Measurements from ENCODE around the gene ADAD2. TPM values are rescaled to one million over a fixed set of nuclear protein-coding genes. Genes with fewer than 3 reads are reported as not detected.

ADAD2 gene
- total RNA-seq, 4 donors from 2014 or later, result not detected

DNA sequence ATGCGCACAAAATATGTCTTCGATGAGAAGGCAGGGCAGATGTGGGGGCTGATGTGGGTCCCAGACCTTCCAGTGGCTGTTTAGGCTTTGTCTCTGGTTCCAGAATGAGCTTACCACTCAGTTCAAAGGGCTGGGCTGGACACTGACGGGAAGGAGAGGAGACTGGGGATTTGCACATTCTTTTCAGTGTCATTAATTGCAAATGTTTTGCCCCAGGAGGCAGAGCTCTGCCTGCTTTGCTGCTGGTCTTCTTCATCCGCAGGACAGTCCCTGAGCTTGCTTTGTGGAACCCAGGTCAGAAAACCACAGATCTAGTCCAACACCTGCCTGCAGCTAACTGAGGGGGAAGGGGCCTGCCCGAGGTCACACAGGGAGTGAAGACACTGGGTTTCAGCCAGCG lies 28.0 kb downstream of the ADAD2 start:
- Histone ChIP-seq H3K27ac (no peak overlapping the region), H3K4me1 (peaks cover 8 to 15% of the 10 kb centered on the region in 2 donors), H3K9me3 (no peaks in the 10 kb centered on the region), H3K4me3 (no peak overlapping the region), H3K27me3 (no peaks in the 10 kb centered on the region), H3K36me3 (no peaks in the 10 kb centered on the region)
- intact Hi-C loops (cut with DNase I; ENCODE audit: low total_unique reads) (no loop called here), in situ Hi-C loops (cut with MboI; ENCODE audit: low sequenced_read_pairs in 4 of 4) (no loop called here)
- TF ChIP-seq, protein P1, sequence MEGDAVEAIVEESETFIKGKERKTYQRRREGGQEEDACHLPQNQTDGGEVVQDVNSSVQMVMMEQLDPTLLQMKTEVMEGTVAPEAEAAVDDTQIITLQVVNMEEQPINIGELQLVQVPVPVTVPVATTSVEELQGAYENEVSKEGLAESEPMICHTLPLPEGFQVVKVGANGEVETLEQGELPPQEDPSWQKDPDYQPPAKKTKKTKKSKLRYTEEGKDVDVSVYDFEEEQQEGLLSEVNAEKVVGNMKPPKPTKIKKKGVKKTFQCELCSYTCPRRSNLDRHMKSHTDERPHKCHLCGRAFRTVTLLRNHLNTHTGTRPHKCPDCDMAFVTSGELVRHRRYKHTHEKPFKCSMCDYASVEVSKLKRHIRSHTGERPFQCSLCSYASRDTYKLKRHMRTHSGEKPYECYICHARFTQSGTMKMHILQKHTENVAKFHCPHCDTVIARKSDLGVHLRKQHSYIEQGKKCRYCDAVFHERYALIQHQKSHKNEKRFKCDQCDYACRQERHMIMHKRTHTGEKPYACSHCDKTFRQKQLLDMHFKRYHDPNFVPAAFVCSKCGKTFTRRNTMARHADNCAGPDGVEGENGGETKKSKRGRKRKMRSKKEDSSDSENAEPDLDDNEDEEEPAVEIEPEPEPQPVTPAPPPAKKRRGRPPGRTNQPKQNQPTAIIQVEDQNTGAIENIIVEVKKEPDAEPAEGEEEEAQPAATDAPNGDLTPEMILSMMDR (IDR thresholded peaks at IDR 0.05 in 4 of 5, conservative IDR thresholded peaks at IDR 0.05 in 1 of 5), result no peak
- no peak for TF ChIP-seq POLR2A (IDR thresholded peaks at IDR 0.05)
- no peak for ATAC-seq
- DNase-seq, result no peak

GRCh38 chr16:84220851-84221250 lies 29.9 kb downstream of the ADAD2 start:
- no peaks in the 10 kb centered on the region for H3K27me3 ChIP-seq
- ATAC-seq (no peak), DNase-seq (no peak)
- intact Hi-C loops (cut with DNase I; ENCODE audit: low total_unique reads), result no loop called here
- in situ Hi-C loops (cut with MboI; ENCODE audit: low sequenced_read_pairs in 4 of 4), result no loop called here
- TF ChIP-seq, protein P1 (IDR thresholded peaks at IDR 0.05 in 4 of 5, conservative IDR thresholded peaks at IDR 0.05 in 1 of 5), result no peak
- TF ChIP-seq POLR2A (IDR thresholded peaks at IDR 0.05), result no peak
- no peak overlapping the region for H3K27ac ChIP-seq
- H3K4me3 ChIP-seq, result no peak overlapping the region
- no peaks in the 10 kb centered on the region for H3K9me3 ChIP-seq
- no peaks in the 10 kb centered on the region for H3K36me3 ChIP-seq
- H3K4me1 ChIP-seq, result peaks cover 0 to 3% of the 10 kb centered on the region in 2 donors

GRCh38 chr16:84223456-84223855 lies 32.5 kb downstream of the ADAD2 start:
- in situ Hi-C loops (cut with MboI; ENCODE audit: low sequenced_read_pairs in 4 of 4), result no loop called here

GRCh38 chr16:84224554-84224953 lies 33.6 kb downstream of the ADAD2 start:
- intact Hi-C loops (cut with DNase I; ENCODE audit: low total_unique reads), result no loop called here
- Histone ChIP-seq H3K36me3 (no peaks in the 10 kb centered on the region), H3K4me3 (no peak overlapping the region), H3K27ac (no peak overlapping the region), H3K4me1 (peaks cover 7 to 12% of the 10 kb centered on the region in 2 donors), H3K27me3 (no peaks in the 10 kb centered on the region), H3K9me3 (no peaks in the 10 kb centered on the region)
- ATAC-seq (no peak), DNase-seq (no peak)
- in situ Hi-C loops (cut with MboI; ENCODE audit: low sequenced_read_pairs in 4 of 4), result no loop called here
- no peak for TF ChIP-seq POLR2A (IDR thresholded peaks at IDR 0.05)
- TF ChIP-seq, protein P1 (IDR thresholded peaks at IDR 0.05 in 4 of 5, conservative IDR thresholded peaks at IDR 0.05 in 1 of 5), result no peak

More at GRCh38 chr16:84223456-84223855, 32.5 kb downstream of the ADAD2 start:
- Histone ChIP-seq H3K4me3 (no peak overlapping the region), H3K9me3 (no peaks in the 10 kb centered on the region), H3K27ac (no peak overlapping the region), H3K27me3 (no peaks in the 10 kb centered on the region), H3K4me1 (peaks cover 7 to 11% of the 10 kb centered on the region in 2 donors), H3K36me3 (no peaks in the 10 kb centered on the region)
- no peak for TF ChIP-seq POLR2A (IDR thresholded peaks at IDR 0.05)
- TF ChIP-seq, protein P1 (IDR thresholded peaks at IDR 0.05 in 4 of 5, conservative IDR thresholded peaks at IDR 0.05 in 1 of 5), result no peak
- intact Hi-C loops (cut with DNase I; ENCODE audit: low total_unique reads), result no loop called here
- no peak for ATAC-seq
- DNase-seq, result no peak

DNA sequence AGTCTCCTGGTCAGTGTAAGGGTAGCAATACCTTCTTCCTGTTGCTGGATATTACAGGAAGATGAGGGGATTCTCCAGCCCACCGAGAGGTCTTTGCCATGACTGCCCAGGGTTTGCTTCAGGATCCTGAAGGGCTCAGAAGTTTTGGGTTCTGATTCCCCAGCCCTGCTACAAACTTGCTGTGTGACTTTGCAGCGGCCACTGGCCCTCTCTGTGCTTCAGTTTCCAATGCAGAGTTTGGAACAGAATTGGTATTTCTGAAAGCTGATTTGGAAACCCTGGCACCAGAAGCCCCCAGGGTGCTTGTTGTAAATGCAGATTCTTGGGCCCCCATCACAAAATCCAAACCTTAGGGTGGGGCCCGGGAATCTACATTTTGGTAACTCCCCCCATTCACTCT lies 34.2 kb downstream of the ADAD2 start:
- DNase-seq, result no peak
- TF ChIP-seq, protein P1 (IDR thresholded peaks at IDR 0.05 in 4 of 5, conservative IDR thresholded peaks at IDR 0.05 in 1 of 5), result no peak
- no peak for TF ChIP-seq POLR2A (IDR thresholded peaks at IDR 0.05)
- no peaks in the 10 kb centered on the region for H3K9me3 ChIP-seq
- no peak overlapping the region for H3K27ac ChIP-seq
- H3K4me3 ChIP-seq, result no peak overlapping the region
- no peaks in the 10 kb centered on the region for H3K36me3 ChIP-seq
- H3K27me3 ChIP-seq, result no peaks in the 10 kb centered on the region
- intact Hi-C loops (cut with DNase I; ENCODE audit: low total_unique reads) (no loop called here), in situ Hi-C loops (cut with MboI; ENCODE audit: low sequenced_read_pairs in 4 of 4) (no loop called here)
- peaks cover 7 to 12% of the 10 kb centered on the region in 2 donors for H3K4me1 ChIP-seq
- no peak for ATAC-seq

All from gastrocnemius medialis (tissue), 4 donors.